IPS DF 19.7 (cell line): Measurements from ENCODE around the gene SHC1.

Experiments
- DNase-seq: peaks from one replicate; pipeline ENCODE4 v3.0.0-alpha.2; 2013; ENCODE audit warnings: low read depth, low spot score

SHC1 gene

DNA sequence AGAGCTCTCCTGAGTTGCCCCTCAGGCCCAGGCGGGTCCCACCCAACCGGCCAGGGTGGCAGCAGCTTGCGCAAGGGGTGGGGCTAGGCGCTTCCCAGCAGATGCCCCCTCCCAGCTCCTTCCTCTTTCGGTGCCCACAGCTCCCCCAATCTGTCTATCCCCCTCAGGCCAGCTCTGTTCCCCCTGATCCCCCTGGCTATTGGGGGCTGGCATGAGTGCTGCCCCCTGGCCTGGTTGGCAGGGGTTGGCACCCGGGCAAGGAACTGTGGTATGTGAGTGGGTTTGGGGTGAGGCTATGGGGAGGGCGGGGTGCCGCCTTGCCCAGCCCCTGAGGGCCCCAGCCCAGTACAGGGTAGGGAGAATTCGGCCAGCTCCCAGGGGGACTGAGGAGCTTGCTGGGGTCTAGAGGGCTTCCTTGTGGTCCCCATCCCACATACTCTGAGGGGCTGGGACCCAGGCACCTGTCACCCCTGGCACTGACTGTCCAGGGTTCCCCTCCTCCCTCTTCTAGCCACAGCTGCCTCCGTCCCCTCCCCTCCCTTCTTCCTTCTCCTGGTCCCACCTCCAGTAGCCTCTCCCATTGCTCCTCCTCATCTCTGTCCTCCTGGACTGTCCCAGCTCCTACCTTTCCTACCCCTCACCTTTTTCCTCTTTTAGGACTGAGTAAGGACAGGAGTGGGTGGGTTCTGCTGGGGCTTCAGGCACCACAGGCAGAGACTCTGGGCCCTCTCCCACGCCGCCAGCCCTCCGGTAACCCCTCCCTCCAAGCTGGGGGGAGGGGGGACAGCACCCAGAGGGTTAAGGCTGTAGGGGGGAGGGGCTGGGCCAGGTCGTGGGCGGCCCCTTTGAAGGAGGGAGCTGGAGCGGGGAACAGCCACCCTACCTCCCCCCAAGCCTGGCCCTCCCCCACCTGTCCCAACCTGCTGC, 37.7 kb upstream of the SHC1 start:
- DNase-seq = no peak

GRCh38 chr1:155007251-155007828, 36.8 kb upstream of the SHC1 start:
- DNase-seq = no peak

DNA sequence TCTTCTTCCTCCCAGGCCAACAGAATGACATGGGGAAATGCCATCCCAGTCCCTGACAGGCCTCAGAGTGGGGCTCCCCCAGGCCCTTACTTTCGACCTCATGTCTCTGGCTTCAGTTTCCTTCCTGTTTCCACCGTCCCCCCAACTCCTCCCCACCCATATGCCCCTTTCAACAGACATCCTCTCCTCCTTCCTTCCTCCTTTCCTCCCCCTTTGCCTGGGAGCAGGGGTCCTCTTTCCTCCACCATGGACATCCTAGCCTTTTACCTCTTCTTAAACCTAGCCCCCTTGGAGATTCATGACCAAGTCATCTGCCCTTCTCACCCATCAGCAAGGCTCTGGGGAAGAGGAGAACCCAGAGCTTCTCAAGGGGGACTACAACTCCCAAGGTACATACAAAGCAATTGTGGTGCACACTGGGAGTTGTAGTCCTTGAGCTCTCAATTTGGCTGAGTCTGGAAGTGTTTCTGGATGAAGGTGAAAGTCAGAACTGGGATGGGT, 36.1 kb upstream of the SHC1 start:
- DNase-seq = no peak

DNA sequence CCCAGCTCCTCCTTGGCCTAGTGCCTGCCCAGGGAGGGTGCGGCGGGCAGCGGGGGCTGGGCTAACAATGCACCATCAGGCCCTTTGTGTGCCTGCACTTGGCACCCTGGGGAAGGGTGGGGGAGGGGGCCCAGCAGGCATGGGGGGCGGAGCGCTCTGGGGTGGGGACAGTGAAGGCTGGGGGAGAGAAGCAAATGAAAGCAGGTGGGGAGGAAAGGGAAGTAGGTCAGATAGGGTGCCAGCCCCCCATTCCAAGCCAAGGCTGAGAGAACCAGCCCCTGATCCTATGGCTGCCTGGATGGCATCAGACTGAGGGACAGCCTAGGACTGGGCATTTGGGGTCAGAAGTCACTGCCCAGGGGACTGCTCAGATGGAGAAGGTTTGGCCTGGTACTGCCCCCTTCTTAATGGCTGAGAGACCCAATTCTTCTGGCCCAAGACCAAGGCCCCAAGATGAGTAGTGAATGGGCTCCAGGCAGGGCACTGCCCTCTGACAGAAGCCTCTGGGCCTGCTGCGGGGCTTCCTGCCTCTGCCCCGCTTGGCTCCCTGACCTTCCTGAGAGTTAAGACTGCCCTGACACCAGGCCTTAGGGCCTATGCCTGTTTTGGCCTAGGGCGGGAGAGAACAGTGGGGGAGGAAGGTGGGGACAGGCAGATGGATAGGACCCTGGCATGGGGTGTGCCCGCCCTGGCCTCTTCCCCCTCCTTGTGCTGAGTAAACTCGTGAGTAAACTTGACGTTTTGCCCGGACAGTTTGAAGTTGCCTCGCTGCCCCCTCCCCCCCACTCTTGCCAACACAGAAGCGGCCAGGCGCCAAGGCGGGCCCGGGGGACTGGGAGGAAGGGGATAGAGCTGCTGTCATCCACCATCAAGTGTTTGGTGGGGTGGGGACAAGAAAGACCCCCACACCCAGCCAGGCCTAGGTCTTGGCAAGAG, 34.8 kb upstream of the SHC1 start:
- DNase-seq = no peak

DNA sequence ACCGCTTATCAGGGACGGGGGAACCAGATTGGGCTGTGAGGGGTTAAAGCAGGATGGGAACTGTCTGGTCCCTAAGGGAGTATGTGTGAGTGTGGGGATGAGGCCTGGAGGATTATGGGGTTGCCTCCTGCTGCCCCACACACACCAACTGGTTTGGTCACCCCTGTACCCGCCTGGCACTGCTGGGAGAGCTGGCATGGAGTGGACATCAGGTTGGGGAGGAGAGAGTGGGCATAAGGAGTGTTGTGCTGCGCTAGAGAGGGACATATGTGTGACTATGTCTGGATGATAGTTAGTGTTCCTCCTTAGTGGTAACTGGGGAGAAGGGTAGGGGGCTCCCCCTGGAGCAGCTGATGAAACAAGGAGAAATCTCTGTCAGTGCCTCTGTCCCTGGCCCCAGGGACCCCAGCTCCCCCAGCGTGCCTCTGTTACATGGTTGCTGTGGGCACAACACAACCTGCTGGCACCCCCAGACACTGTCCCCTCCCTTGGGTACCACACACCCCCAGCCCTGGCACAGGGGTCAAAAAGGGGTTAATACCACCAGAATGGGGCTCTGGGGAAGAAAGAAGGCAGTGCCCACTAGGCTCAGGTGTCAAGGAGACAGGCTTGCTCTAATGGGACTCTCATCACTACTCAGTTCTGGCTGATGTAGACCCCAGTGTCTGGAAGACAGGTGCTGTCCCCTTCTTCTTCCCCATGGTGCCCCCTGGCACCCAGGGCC, 34.0 kb upstream of the SHC1 start:
- no peak for DNase-seq

DNA sequence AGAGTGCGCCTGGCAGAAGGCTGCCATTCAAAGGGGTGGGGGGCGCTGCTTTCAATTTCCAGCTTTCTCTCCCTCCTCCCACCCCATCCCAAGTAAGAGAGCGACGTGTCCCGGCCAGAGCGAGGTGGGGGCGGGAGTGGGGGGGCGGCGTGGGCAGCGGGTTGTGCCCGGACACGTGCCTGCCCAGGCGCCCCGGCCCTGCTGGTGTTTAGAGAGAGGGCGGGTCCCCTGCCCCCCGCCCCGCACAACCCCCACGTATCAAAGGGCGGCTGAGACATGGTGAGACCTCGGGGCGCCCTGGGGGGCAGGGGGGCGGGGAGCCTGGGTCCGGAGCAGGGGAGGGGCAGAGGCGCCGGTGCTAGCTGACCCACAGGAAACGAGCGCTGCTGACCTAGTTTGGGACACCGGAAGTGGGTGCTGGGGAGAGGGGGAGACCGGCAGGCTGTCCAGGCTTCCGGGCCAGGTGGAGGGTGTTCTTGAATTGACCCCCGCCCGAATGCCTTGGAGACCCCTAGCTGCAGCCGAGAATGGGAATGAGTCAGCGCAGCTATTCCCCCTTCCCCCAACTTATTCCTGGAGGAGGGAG, 33.3 kb upstream of the SHC1 start:
- DNase-seq = no peak

DNA sequence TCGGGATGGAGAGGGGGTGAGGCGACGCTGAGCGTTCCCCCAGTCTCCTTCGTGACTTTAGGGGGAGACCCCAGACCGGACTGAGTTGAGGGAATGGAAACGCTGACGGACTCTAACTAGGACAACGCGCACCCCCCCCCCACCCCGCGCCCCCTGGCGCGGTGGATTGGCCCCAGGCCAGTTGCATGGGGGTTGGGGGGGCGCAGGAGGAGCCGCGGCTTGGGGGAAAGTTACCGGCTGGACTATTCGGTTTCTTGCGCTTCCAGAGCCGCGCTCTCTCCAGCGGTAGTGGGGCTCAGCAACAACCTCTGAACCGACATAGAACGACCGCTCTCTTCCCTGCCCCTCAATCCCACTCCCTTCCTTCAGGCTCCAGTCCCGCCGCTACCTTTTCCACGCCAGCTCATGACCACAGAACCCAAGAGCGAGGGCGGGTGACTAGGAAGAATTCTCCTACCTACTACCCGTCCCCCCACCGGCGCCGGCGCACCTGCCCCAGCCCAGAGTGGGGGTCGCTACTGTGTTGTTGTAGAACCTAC, 32.7 kb upstream of the SHC1 start:
- no peak for DNase-seq

GRCh38 chr1:155002464-155003226, 32.1 kb upstream of the SHC1 start, which contains the start of gene ZBTB7B:
Gene ZBTB7B (plus strand): TSS chr1:155002802. CDS start chr1:155014661, 11,859 bp downstream.
- no peak for DNase-seq

- peak; percentile 93 for DNase-seq
Measured at GRCh38 chr1:155001675-155002463, 31.3 kb upstream of the SHC1 start.

GRCh38 chr1:155001425-155001674, 30.8 kb upstream of the SHC1 start:
- DNase-seq = no peak

- DNase-seq = no peak
Measured at GRCh38 chr1:155000726-155001424, 30.3 kb upstream of the SHC1 start.

DNA sequence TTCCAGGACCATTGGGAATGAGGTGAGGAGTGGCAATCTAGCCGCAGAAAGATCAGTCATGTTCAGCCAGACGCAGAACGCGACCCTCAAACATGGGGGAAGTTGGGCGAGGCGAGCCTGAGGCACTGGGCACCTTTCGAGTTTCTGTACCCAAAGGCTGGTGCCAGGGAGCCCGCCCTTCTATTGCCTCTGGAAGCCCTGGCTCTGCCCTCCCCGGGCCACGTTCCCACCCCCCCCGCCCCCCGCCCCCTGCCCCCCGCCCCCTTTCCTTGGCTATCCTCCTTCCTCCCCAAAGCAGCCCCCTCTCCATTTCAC, 29.8 kb upstream of the SHC1 start:
- DNase-seq = no peak

DNA sequence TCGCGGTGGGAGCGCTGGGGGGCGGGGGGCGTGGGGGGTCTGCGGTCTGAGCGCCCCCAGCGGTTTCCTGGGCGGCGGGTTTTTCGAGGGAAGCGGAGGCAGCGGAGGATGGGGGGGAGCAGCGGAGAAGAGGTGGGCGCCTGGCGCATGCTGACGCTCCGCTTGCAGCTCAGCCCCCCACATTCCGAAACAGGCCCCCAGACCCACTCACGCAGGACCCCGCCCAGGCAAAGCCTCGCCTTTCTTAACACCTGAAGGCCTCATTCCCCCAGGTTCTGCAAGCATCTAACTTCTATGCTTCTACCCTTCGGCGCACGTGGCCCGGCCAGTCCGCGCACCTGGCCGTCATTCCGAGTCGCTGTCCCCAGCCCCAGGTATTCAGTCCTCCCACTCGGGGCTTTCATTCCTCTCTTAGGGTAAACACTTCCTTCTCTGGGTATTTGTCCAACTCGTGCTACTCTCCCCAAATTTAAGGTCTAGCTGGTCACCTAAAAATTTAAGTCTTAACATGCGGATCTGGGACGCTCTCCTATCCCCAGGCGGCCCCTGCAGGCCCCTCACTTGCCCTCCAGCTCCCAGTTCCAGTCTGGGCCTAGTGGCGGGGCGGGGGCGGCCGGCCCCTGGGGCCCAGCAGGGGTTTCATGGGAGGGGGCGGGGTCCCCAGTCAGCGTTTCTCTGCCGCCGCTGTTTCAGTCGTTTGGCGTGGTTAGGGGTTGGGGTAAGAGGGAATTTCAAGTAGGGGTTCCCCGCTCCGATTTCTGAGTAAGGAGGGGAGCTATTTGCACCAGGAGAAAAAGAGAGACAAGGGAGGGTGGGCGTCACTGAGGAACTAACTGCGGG, 29.2 kb upstream of the SHC1 start:
- DNase-seq = no peak

DNA sequence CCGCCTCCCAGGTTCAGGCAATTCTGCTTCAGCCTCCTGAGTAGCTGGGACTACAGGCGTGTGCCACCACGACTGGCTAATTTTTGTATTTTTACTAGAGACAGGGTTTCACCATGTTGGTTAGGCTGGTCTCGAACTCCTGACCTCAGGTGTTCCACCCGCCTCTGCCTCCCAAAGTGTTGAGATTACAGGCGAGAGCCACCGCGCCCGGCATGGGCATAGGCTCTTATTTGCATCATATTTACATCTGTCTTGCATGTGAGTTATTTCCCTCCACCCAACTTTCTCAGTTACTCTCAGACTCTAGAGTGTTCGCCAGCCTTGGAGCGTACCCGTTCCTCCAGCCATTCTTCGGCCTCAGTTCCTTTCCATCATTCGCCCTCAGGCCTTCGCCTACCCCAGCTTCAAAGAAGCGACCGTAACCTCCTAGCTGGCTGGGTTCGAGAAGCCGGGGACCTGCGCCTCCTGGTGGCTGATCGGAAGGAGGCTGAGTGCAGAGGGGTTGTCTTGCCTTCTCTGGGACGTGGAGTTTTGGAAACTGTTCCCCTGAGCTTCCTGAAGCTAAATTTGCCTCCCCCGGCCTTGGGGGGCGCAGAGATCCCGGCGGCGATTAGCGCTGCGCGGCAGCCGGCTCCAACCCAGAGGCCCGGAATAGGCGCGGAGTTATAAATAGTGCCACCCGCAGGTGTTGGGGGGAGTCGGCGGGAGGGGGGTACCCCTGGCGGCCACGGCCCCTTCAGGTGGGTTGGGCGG, 28.4 kb upstream of the SHC1 start:
- DNase-seq = no peak

- DNase-seq = no peak
Measured at GRCh38 chr1:154998201-154998780, 27.7 kb upstream of the SHC1 start.

GRCh38 chr1:154996966-154997701, 26.6 kb upstream of the SHC1 start:
- no peak for DNase-seq
